Measurements from ENCODE around the gene SINHCAF. TPM values are rescaled to one million over a fixed set of nuclear protein-coding genes. Genes with fewer than 3 reads are reported as not detected.
A peak's percentile ranks its signal among the peaks of the same experiment; 100 is the strongest.

The SINHCAF gene
- total RNA-seq, 1 experiment from 2014 or later = 152 TPM

- Histone ChIP-seq H2AFZ (peak overlapping the region; percentile 75), H3K36me3 (ENCODE audit: low read depth) (no peaks in the 10 kb centered on the region; the same call in 1 of the 2 replicates), H3K4me2 (peak overlapping the region; percentile 82), H3K27ac (peak overlapping the region; percentile 84), H3K9me2 (ENCODE audit: insufficient read depth) (no peaks in the 10 kb centered on the region), H3K27me3 (ENCODE audit: insufficient read depth, low read depth) (no peaks in the 10 kb centered on the region), H3F3A (ENCODE audit: insufficient read depth, low read depth) (peaks cover 12% of the 10 kb centered on the region; the same call in 1 of the 2 replicates), H3K4me3 (peak overlapping the region; percentile 91), H3K9me3 (ENCODE audit: insufficient read depth, low read depth) (no peaks in the 10 kb centered on the region), H4K20me1 (ENCODE audit: insufficient read depth) (peaks cover 22% of the 10 kb centered on the region), H3K79me2 (ENCODE audit: low read depth) (peaks cover 54% of the 10 kb centered on the region), H3K4me1 (replicated peaks; ENCODE audit: insufficient read depth) (peaks cover 30% of the 10 kb centered on the region)
- CTCF ChIA-PET = no interaction called here
- intact Hi-C loops (cut with micrococcal nuclease; ENCODE audit: unreplicated experiment) = loop anchor here (1.0 to 10.0 kb wide), 4 partner anchors 262 to 1569 kb away; partner anchors contain the start of gene PKP2
- POLR2A ChIA-PET (ENCODE audit: unreplicated experiment) = interaction anchor here (0.6 to 1.0 kb wide), 5 partner anchors 37 to 1041 kb away, joined by 3 to 46 read pairs (median 11); no protein-coding TSS in a partner anchor
- no peak for TF ChIP-seq EZH2 (IDR thresholded peaks at IDR 0.05; ENCODE audit: low read depth)
- no peak for TF ChIP-seq CTCF (conservative IDR thresholded peaks at IDR 0.05)
- no peak for DNase-seq
- BruUV-seq (replicated peaks) = TSS peak; percentile 46
These were observed 450 bp downstream of the SINHCAF start for GRCh38 chr12:31325524-31325875.

GRCh38 chr12:31324845-31325523 lies 966 bp downstream of the SINHCAF start:
- Histone ChIP-seq H3K9me2 (ENCODE audit: insufficient read depth) (0 out of 2 replicates have a peak, but pooled peaks cover 4% of the 10 kb centered on the region), H3K9me3 (ENCODE audit: insufficient read depth, low read depth) (no peaks in the 10 kb centered on the region), H4K20me1 (ENCODE audit: insufficient read depth) (peaks cover 27% of the 10 kb centered on the region), H3F3A (ENCODE audit: insufficient read depth, low read depth) (peaks cover 12% of the 10 kb centered on the region; the same call in 1 of the 2 replicates), H3K27ac (peak overlapping the region; percentile 84), H3K4me2 (peak overlapping the region; percentile 82), H3K27me3 (ENCODE audit: insufficient read depth, low read depth) (no peaks in the 10 kb centered on the region), H3K36me3 (ENCODE audit: low read depth) (peaks cover 5% of the 10 kb centered on the region; the same call in 1 of the 2 replicates), H3K4me3 (peak overlapping the region; percentile 91), H3K79me2 (ENCODE audit: low read depth) (peaks cover 59% of the 10 kb centered on the region), H2AFZ (peak overlapping the region; percentile 75), H3K4me1 (replicated peaks; ENCODE audit: insufficient read depth) (peaks cover 35% of the 10 kb centered on the region)
- POLR2A ChIA-PET (ENCODE audit: unreplicated experiment) = interaction anchor here (0.6 kb wide), 1 partner anchor 46 kb away, joined by 3 read pairs; no protein-coding TSS in a partner anchor
- DNase-seq = peak in 1 of 2 experiments; percentile 74
- intact Hi-C loops (cut with micrococcal nuclease; ENCODE audit: unreplicated experiment) = loop anchor here (1.0 to 10.0 kb wide), 5 partner anchors 262 to 1570 kb away; partner anchors contain the start of genes ETFBKMT and PKP2
- CTCF ChIA-PET = no interaction called here
- TSS peak; percentile 70 for BruUV-seq (replicated peaks)
- TF ChIP-seq CTCF (conservative IDR thresholded peaks at IDR 0.05) (no peak), EZH2 (IDR thresholded peaks at IDR 0.05; ENCODE audit: low read depth) (no peak)

GRCh38 chr12:31324116-31324844 lies 1.7 kb downstream of the SINHCAF start:
- peaks cover 43% of the 10 kb centered on the region for H3K4me1 ChIP-seq (replicated peaks; ENCODE audit: insufficient read depth)
- H3K4me3 ChIP-seq = peak overlapping the region; percentile 91
- peak; percentile 69 to 84 for DNase-seq
- 0 out of 2 replicates have a peak, but pooled peaks cover 6% of the 10 kb centered on the region for H3K9me2 ChIP-seq (ENCODE audit: insufficient read depth)
- no peaks in the 10 kb centered on the region for H3K27me3 ChIP-seq (ENCODE audit: insufficient read depth, low read depth)
- no peaks in the 10 kb centered on the region for H3K9me3 ChIP-seq (ENCODE audit: insufficient read depth, low read depth)
- peak overlapping the region; percentile 75 for H2AFZ ChIP-seq
- intact Hi-C loops (cut with micrococcal nuclease; ENCODE audit: unreplicated experiment) = loop anchor here (5.0 to 10.0 kb wide), 3 partner anchors 319 to 1571 kb away; partner anchors contain the start of genes ETFBKMT and PKP2
- H3K4me2 ChIP-seq = peak overlapping the region; percentile 82
- peaks cover 34% of the 10 kb centered on the region for H4K20me1 ChIP-seq (ENCODE audit: insufficient read depth)
- peaks cover 12% of the 10 kb centered on the region; the same call in 1 of the 2 replicates for H3F3A ChIP-seq (ENCODE audit: insufficient read depth, low read depth)
- H3K27ac ChIP-seq = peak overlapping the region; percentile 84
- BruUV-seq (replicated peaks) = no TSS peak
- ChIA-PET CTCF (no interaction called here), POLR2A (ENCODE audit: unreplicated experiment) (interaction anchor here (0.8 kb wide), 1 partner anchor 34 kb away, joined by 10 read pairs; no protein-coding TSS in a partner anchor)
- no peak for TF ChIP-seq EZH2 (IDR thresholded peaks at IDR 0.05; ENCODE audit: low read depth)
- no peak for TF ChIP-seq CTCF (conservative IDR thresholded peaks at IDR 0.05)
- H3K79me2 ChIP-seq (ENCODE audit: low read depth) = peaks cover 66% of the 10 kb centered on the region
- peaks cover 11% of the 10 kb centered on the region; the same call in 1 of the 2 replicates for H3K36me3 ChIP-seq (ENCODE audit: low read depth)

Measured in PC-9 (cell line).